ENCODE results near the gene RPL27A.

DNA sequence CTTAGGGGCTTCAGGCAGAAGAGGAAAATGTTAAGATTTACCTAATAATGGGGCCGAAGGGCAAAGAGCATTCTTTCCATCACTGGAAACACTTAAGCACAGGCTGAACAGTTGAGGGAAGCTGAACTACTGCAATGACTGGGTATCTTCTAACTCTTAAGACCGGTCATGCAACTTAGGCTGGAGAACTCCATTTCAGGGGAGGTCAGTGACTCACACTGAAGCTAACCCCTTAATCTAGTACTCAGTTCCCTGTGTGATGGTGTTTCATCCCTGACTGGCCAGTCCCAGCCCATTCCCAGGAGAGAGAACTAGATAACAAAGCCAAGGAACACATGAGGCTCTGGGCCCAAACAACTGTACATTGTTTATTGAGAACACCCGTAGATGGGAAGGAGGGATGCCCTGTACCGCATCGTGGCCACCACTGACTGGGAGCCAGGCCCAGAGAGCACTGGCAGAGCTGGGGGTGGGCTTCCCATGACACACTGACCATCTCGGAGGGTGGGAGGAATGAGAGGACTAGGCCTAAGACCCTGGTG lies 10.5 kb downstream of the RPL27A start:
- TF ChIP-seq, protein P1, sequence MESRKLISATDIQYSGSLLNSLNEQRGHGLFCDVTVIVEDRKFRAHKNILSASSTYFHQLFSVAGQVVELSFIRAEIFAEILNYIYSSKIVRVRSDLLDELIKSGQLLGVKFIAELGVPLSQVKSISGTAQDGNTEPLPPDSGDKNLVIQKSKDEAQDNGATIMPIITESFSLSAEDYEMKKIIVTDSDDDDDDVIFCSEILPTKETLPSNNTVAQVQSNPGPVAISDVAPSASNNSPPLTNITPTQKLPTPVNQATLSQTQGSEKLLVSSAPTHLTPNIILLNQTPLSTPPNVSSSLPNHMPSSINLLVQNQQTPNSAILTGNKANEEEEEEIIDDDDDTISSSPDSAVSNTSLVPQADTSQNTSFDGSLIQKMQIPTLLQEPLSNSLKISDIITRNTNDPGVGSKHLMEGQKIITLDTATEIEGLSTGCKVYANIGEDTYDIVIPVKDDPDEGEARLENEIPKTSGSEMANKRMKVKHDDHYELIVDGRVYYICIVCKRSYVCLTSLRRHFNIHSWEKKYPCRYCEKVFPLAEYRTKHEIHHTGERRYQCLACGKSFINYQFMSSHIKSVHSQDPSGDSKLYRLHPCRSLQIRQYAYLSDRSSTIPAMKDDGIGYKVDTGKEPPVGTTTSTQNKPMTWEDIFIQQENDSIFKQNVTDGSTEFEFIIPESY (IDR thresholded peaks at IDR 0.05; ENCODE audit: borderline replicate concordance, low read depth) = no peak
- TF ChIP-seq CHD2 (IDR thresholded peaks at IDR 0.05; ENCODE audit: low read length, partially characterized antibody) = no peak
- no peak for TF ChIP-seq EP300 (IDR thresholded peaks at IDR 0.05; ENCODE audit: borderline replicate concordance in 1 of 2, low read depth in 1 of 2, low read length in 1 of 2)
- TF ChIP-seq, protein P2, sequence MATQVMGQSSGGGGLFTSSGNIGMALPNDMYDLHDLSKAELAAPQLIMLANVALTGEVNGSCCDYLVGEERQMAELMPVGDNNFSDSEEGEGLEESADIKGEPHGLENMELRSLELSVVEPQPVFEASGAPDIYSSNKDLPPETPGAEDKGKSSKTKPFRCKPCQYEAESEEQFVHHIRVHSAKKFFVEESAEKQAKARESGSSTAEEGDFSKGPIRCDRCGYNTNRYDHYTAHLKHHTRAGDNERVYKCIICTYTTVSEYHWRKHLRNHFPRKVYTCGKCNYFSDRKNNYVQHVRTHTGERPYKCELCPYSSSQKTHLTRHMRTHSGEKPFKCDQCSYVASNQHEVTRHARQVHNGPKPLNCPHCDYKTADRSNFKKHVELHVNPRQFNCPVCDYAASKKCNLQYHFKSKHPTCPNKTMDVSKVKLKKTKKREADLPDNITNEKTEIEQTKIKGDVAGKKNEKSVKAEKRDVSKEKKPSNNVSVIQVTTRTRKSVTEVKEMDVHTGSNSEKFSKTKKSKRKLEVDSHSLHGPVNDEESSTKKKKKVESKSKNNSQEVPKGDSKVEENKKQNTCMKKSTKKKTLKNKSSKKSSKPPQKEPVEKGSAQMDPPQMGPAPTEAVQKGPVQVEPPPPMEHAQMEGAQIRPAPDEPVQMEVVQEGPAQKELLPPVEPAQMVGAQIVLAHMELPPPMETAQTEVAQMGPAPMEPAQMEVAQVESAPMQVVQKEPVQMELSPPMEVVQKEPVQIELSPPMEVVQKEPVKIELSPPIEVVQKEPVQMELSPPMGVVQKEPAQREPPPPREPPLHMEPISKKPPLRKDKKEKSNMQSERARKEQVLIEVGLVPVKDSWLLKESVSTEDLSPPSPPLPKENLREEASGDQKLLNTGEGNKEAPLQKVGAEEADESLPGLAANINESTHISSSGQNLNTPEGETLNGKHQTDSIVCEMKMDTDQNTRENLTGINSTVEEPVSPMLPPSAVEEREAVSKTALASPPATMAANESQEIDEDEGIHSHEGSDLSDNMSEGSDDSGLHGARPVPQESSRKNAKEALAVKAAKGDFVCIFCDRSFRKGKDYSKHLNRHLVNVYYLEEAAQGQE (IDR thresholded peaks at IDR 0.05; ENCODE audit: low read depth, low read length) = no peak
- TF ChIP-seq PBX3 (IDR thresholded peaks at IDR 0.05) = no peak
- TF ChIP-seq CTCF (IDR thresholded peaks at IDR 0.05) = no peak
